Measurements from ENCODE around the gene POLR2L.

Gene POLR2L

GRCh38 chr11:830295-831117, 11.8 kb downstream of the POLR2L start:
- peak; percentile 74 for ATAC-seq
- Mint-ChIP-seq H3K4me3 (peak overlapping the region; percentile 70), H3K36me3 (peaks cover 5% of the 10 kb centered on the region), H3K9me3 (no peaks in the 10 kb centered on the region), H3K4me1 (peaks cover 22% of the 10 kb centered on the region), H3K27ac (no peak overlapping the region)
- DNase-seq (ENCODE audit: low spot score in 2 of 2), result peak; percentile 58 to 86

- H3K9me3 Mint-ChIP-seq, result no peaks in the 10 kb centered on the region
- H3K27ac Mint-ChIP-seq, result no peak overlapping the region
Measured at GRCh38 chr11:829847-830294, 12.5 kb downstream of the POLR2L start.

GRCh38 chr11:829176-829846, 13.0 kb downstream of the POLR2L start:
- no peaks in the 10 kb centered on the region for H3K9me3 Mint-ChIP-seq
- peaks cover 13% of the 10 kb centered on the region for H3K36me3 Mint-ChIP-seq
- no peak overlapping the region for H3K27ac Mint-ChIP-seq
- peak overlapping the region; percentile 70 for H3K4me3 Mint-ChIP-seq
- DNase-seq (ENCODE audit: low spot score in 2 of 2) (no peak), ATAC-seq (no peak)
- peaks cover 22% of the 10 kb centered on the region for H3K4me1 Mint-ChIP-seq

More at GRCh38 chr11:829847-830294, 12.5 kb downstream of the POLR2L start:
- Mint-ChIP-seq H3K4me1 (peaks cover 26% of the 10 kb centered on the region), H3K4me3 (peak overlapping the region; percentile 70), H3K36me3 (peaks cover 8% of the 10 kb centered on the region)
- ATAC-seq (peak; percentile 2), DNase-seq (ENCODE audit: low spot score in 2 of 2) (no peak)

GRCh38 chr11:828506-829175, 13.7 kb downstream of the POLR2L start:
- no peak for ATAC-seq
- peaks cover 16% of the 10 kb centered on the region for H3K4me1 Mint-ChIP-seq

GRCh38 chr11:827897-828192, 14.5 kb downstream of the POLR2L start, which contains the start of gene CRACR2B:
TSS of gene CRACR2B (plus strand) at chr11:827919. CDS start at chr11:828608, 689 bp downstream.
- DNase-seq (ENCODE audit: low spot score in 2 of 2) (no peak), ATAC-seq (no peak)
- Mint-ChIP-seq H3K27ac (no peak within 1 kb of the TSS), H3K9me3 (no peaks in the 10 kb centered on the region), H3K4me3 (peak within 1 kb of the TSS; percentile 70), H3K36me3 (peaks cover 19% of the 10 kb centered on the region), H3K4me1 (peaks cover 16% of the 10 kb centered on the region)

More at GRCh38 chr11:828506-829175, 13.7 kb downstream of the POLR2L start:
- no peak overlapping the region for H3K27ac Mint-ChIP-seq
- DNase-seq (ENCODE audit: low spot score in 2 of 2), result no peak
- H3K9me3 Mint-ChIP-seq, result no peaks in the 10 kb centered on the region
- H3K4me3 Mint-ChIP-seq, result peak overlapping the region; percentile 70
- H3K36me3 Mint-ChIP-seq, result peaks cover 13% of the 10 kb centered on the region

GRCh38 chr11:827146-827896, 15.0 kb downstream of the POLR2L start:
- H3K36me3 Mint-ChIP-seq, result peaks cover 24% of the 10 kb centered on the region
- DNase-seq (ENCODE audit: low spot score in 2 of 2), result peak in 1 of 2 donors; percentile 76
- H3K27ac Mint-ChIP-seq, result no peak overlapping the region
- peak overlapping the region; percentile 70 for H3K4me3 Mint-ChIP-seq
- H3K4me1 Mint-ChIP-seq, result peaks cover 16% of the 10 kb centered on the region
- no peaks in the 10 kb centered on the region for H3K9me3 Mint-ChIP-seq
- ATAC-seq, result peak; percentile 17

GRCh38 chr11:826836-827145, 15.5 kb downstream of the POLR2L start:
- peak overlapping the region; percentile 70 for H3K4me3 Mint-ChIP-seq
- H3K4me1 Mint-ChIP-seq, result peaks cover 16% of the 10 kb centered on the region
- ATAC-seq, result no peak
- no peaks in the 10 kb centered on the region for H3K9me3 Mint-ChIP-seq
- no peak for DNase-seq (ENCODE audit: low spot score in 2 of 2)
- H3K36me3 Mint-ChIP-seq, result peaks cover 29% of the 10 kb centered on the region
- H3K27ac Mint-ChIP-seq, result no peak overlapping the region

- ATAC-seq (no peak), DNase-seq (ENCODE audit: low spot score in 2 of 2) (no peak)
- Mint-ChIP-seq H3K36me3 (peaks cover 30% of the 10 kb centered on the region), H3K4me3 (peak overlapping the region; percentile 70), H3K9me3 (no peaks in the 10 kb centered on the region), H3K27ac (no peak overlapping the region), H3K4me1 (peaks cover 16% of the 10 kb centered on the region)
Measured at GRCh38 chr11:826227-826621, 16.1 kb downstream of the POLR2L start.

GRCh38 chr11:825366-826226, 16.7 kb downstream of the POLR2L start:
- H3K4me1 Mint-ChIP-seq, result peaks cover 23% of the 10 kb centered on the region
- no peaks in the 10 kb centered on the region for H3K9me3 Mint-ChIP-seq
- peaks cover 36% of the 10 kb centered on the region for H3K36me3 Mint-ChIP-seq
- H3K27ac Mint-ChIP-seq, result no peak overlapping the region
- ATAC-seq (no peak), DNase-seq (ENCODE audit: low spot score in 2 of 2) (no peak)
- H3K4me3 Mint-ChIP-seq, result no peak overlapping the region

- DNase-seq (ENCODE audit: low spot score in 2 of 2) (no peak), ATAC-seq (no peak)
- Mint-ChIP-seq H3K9me3 (no peaks in the 10 kb centered on the region), H3K4me3 (no peak overlapping the region), H3K36me3 (peaks cover 40% of the 10 kb centered on the region), H3K27ac (no peak overlapping the region), H3K4me1 (peaks cover 23% of the 10 kb centered on the region)
Measured at GRCh38 chr11:824942-825341, 17.4 kb downstream of the POLR2L start.

GRCh38 chr11:824292-824880, 17.9 kb downstream of the POLR2L start:
- DNase-seq (ENCODE audit: low spot score in 2 of 2) (no peak), ATAC-seq (no peak)
- no peak overlapping the region for H3K27ac Mint-ChIP-seq
- peaks cover 43% of the 10 kb centered on the region for H3K36me3 Mint-ChIP-seq
- H3K4me1 Mint-ChIP-seq, result peaks cover 23% of the 10 kb centered on the region
- H3K4me3 Mint-ChIP-seq, result no peak overlapping the region
- H3K9me3 Mint-ChIP-seq, result no peaks in the 10 kb centered on the region

GRCh38 chr11:823441-824291, 18.7 kb downstream of the POLR2L start:
- H3K4me1 Mint-ChIP-seq, result peaks cover 25% of the 10 kb centered on the region
- peaks cover 43% of the 10 kb centered on the region for H3K36me3 Mint-ChIP-seq
- ATAC-seq (no peak), DNase-seq (ENCODE audit: low spot score in 2 of 2) (no peak)
- no peaks in the 10 kb centered on the region for H3K9me3 Mint-ChIP-seq
- H3K27ac Mint-ChIP-seq, result no peak overlapping the region
- H3K4me3 Mint-ChIP-seq, result no peak overlapping the region
